ENCODE data around the gene TMED10. TPM values are rescaled to one million over a fixed set of nuclear protein-coding genes. Genes with fewer than 3 reads are reported as not detected.
A peak's percentile ranks its signal among the peaks of the same experiment; 100 is the strongest.

TMED10 gene
- total RNA-seq, 2 donors from 2014 or later, result 150 to 243 TPM

GRCh38 chr14:75092698-75093097, 83.7 kb downstream of the TMED10 start:
- Histone ChIP-seq H3K36me3 (replicated peaks in 1 of 2; ENCODE audit: insufficient read depth in 1 of 2, low read depth in 2 of 2) (peaks cover 5 to 32% of the 10 kb centered on the region in 2 donors), H3K4me3 (no peak overlapping the region), H3K27me3 (no peaks in the 10 kb centered on the region), H3K4me1 (no peaks in the 10 kb centered on the region), H3K9me3 (no peaks in the 10 kb centered on the region), H3K27ac (no peak overlapping the region)
- no peak for ATAC-seq
- intact Hi-C loops (cut with DNase I), result no loop called here
- DNase-seq, result no peak
- no peak for TF ChIP-seq POLR2A (IDR thresholded peaks at IDR 0.05)
- no peak for TF ChIP-seq CTCF (IDR thresholded peaks at IDR 0.05)
- WGBS, 2 donors, result 77 to 82% methylated on average over 2 of the region's 2 CpGs

GRCh38 chr14:75091251-75091650, 85.2 kb downstream of the TMED10 start:
- H3K4me3 ChIP-seq, result no peak overlapping the region
- ATAC-seq, result no peak
- H3K27me3 ChIP-seq, result no peaks in the 10 kb centered on the region
- no peak for TF ChIP-seq POLR2A (IDR thresholded peaks at IDR 0.05)
- no peak for TF ChIP-seq CTCF (IDR thresholded peaks at IDR 0.05)
- H3K36me3 ChIP-seq (replicated peaks in 1 of 2; ENCODE audit: insufficient read depth in 1 of 2, low read depth in 2 of 2), result peaks cover 7 to 35% of the 10 kb centered on the region in 2 donors
- intact Hi-C loops (cut with DNase I), result no loop called here
- WGBS, 2 donors, result 87 to 93% methylated on average over 8 of the region's 8 CpGs
- no peak overlapping the region for H3K27ac ChIP-seq
- no peaks in the 10 kb centered on the region for H3K4me1 ChIP-seq
- no peaks in the 10 kb centered on the region for H3K9me3 ChIP-seq
- no peak for DNase-seq

- Histone ChIP-seq H3K36me3 (replicated peaks in 1 of 2; ENCODE audit: insufficient read depth in 1 of 2, low read depth in 2 of 2) (peaks cover 7 to 35% of the 10 kb centered on the region in 2 donors), H3K4me1 (no peaks in the 10 kb centered on the region), H3K27ac (no peak overlapping the region), H3K9me3 (no peaks in the 10 kb centered on the region), H3K27me3 (no peaks in the 10 kb centered on the region), H3K4me3 (no peak overlapping the region)
- no peak for ATAC-seq
- no peak for TF ChIP-seq POLR2A (IDR thresholded peaks at IDR 0.05)
- TF ChIP-seq CTCF (IDR thresholded peaks at IDR 0.05), result no peak
- WGBS, 2 donors, result 91 to 92% methylated on average over 3 of the region's 3 CpGs
- intact Hi-C loops (cut with DNase I), result no loop called here
- no peak for DNase-seq
Measured at GRCh38 chr14:75090353-75090752, 86.1 kb downstream of the TMED10 start.

- no peaks in the 10 kb centered on the region for H3K9me3 ChIP-seq
- no peaks in the 10 kb centered on the region for H3K27me3 ChIP-seq
- H3K27ac ChIP-seq, result no peak overlapping the region
- peaks cover 10% of the 10 kb centered on the region for H3K4me1 ChIP-seq
- peaks cover 7 to 27% of the 10 kb centered on the region in 2 donors for H3K36me3 ChIP-seq (replicated peaks in 1 of 2; ENCODE audit: insufficient read depth in 1 of 2, low read depth in 2 of 2)
- DNase-seq, result peak; percentile 56 to 73 (median 62)
- TF ChIP-seq CTCF (IDR thresholded peaks at IDR 0.05) (peak; percentile 62 to 91 (median 86)), POLR2A (IDR thresholded peaks at IDR 0.05) (no peak)
- peak; percentile 73 for ATAC-seq
- intact Hi-C loops (cut with DNase I), result loop anchor here (5.0 to 10.0 kb wide), 2 partner anchors 141 to 224 kb away; no protein-coding TSS in a partner anchor
- WGBS, 2 donors, result 60 to 68% methylated on average over 7 of the region's 7 CpGs
- H3K4me3 ChIP-seq, result no peak overlapping the region
Measured at GRCh38 chr14:75088566-75089373, 87.6 kb downstream of the TMED10 start.
